Right cardiac atrium (tissue), 5 donors: ENCODE results near the gene TYW1. TPM values are rescaled to one million over a fixed set of nuclear protein-coding genes. Genes with fewer than 3 reads are reported as not detected.
A peak's percentile ranks its signal among the peaks of the same experiment; 100 is the strongest.
"Not testable (repeated sequence)": the region's sequence is repeated elsewhere in the genome, so short reads cannot be mapped to it uniquely, and the experiment has no call there.

Experiments used
- ATAC-seq, 2 donors: fragments of 200-7000 bp; cut with Tn5 transposase; one replicate each; pipeline versions ENCODE4 v1.8.0 to v1.9.1; 2020; ENCODE audit warnings: moderate library complexity in 2 of 2, mild to moderate bottlenecking in 1 of 2
- DNase-seq, 3 donors: peaks; one replicate each; pipeline ENCODE4 v3.0.0-alpha.2; 2020
- H3K27ac ChIP-seq: one replicate; pipeline ENCODE4 v1.5.1; 2013; ENCODE audit warnings: mild to moderate bottlenecking, low read length, control low read depth, moderate library complexity
- H3K27me3 ChIP-seq: one replicate; pipeline ENCODE4 v1.6.1; 2013; ENCODE audit not compliant: control insufficient read depth, insufficient read depth
- H3K4me1 ChIP-seq: one replicate; pipeline ENCODE4 v1.6.1; 2013; ENCODE audit warnings: low read length; ENCODE audit not compliant: control insufficient read depth, insufficient read depth
- H3K4me3 ChIP-seq: one replicate; pipeline ENCODE4 v1.5.1; 2013; ENCODE audit warnings: low read length, control low read depth
- H3K9me3 ChIP-seq: one replicate; pipeline ENCODE4 v1.6.1; 2013; ENCODE audit warnings: low read length; ENCODE audit not compliant: control insufficient read depth
- WGBS: extraction: QIAGEN DNeasy Blood & Tissue Kit; methylation state at CpG from one replicate; pipeline ENCODE4 v1.1.7; 2013; 5-methylcytosine and 5-hydroxymethylcytosine counted together
- intact Hi-C, 4 donors: fragments of 100-400 bp; cut with DNase I; formaldehyde crosslinking; loops; one replicate each; pipeline versions ENCODE4 v1.11.0 to v1.14.0; 2022 to 2023
- polyA plus RNA-seq: library from polyadenylated mRNA; stranded (reverse); fragments of 200-250 nt; gene quantifications from one replicate; pipeline ENCODE4 v1.2.3, GENCODE V29; 2013
- total RNA-seq, 4 donors: library from RNA; stranded (reverse); fragmentation: NEBNext Ultra II Directional; extraction: Animal tissue kit (Norgen Biotek cat#: 25700); gene quantifications; one replicate each; pipeline ENCODE4 v1.2.1, GENCODE V29; 2021
- donor health status: healthy with polysubstance abuse.
- donor health status: DM: no; HTN: yes; CAD: no.
- donor health status: DM: no; HTN: no; CAD: no.
- donor health status: DM: no; HTN: yes; CAD: no; lungs with severe emphysema.
- donor health status: DM: yes; HTN: yes; CAD: no.

Gene TYW1
- total and polyA plus RNA-seq, 5 donors, result 7.0 to 12.1 (median 11.7) TPM

DNA sequence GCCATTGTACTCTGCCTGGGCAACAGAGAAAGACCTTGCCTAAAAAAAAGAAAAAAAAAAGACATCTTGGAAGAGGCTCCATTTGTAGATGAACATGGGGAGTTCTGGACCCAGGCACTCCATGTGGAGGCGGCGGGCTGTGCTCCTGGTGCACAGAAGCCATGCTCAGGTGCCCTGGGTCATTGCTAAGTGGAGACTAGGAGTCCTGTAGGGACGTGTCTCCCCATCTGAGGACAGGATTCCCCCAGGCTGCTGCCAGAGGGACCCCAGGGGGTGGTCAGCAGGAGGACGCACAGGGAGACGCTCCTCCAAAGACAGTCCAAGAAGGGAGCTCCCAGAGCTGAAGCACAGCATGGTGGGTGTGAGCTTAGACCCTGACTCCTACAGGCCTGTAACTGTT is 35.5 kb upstream of the TYW1 start:
- 87% methylated on average over 5 of the region's 5 CpGs for WGBS
- H3K9me3 ChIP-seq, result no peaks in the 10 kb centered on the region
- H3K4me3 ChIP-seq, result no peak overlapping the region
- H3K27me3 ChIP-seq, result no peaks in the 10 kb centered on the region
- no peaks in the 10 kb centered on the region for H3K4me1 ChIP-seq
- DNase-seq (no peak), ATAC-seq (no peak)
- H3K27ac ChIP-seq, result no peak overlapping the region
- intact Hi-C loops, result no loop called here

DNA sequence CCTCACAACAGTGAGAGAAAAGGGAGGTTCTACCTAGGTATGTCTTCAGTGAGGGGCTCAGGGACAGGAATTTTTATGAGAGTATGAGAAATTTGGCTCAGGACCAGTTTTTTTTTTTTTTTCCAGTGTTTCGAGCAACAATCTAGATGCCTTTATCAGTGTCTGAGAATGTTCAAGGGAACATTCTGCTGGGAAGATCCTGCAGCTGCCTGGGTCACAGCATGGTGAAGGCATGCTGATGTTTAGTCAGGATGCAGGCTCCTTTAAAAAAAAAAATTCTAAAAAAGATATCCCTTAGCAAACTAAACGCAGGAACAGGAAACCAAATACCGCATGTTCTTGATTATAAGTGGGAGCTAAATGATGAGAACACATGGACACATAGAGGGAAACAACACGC is 32.2 kb upstream of the TYW1 start:
- WGBS, result 24% methylated on average over 4 of the region's 4 CpGs
- intact Hi-C loops, result no loop called here
- ATAC-seq, result peak in 1 of 2 donors; percentile 19

GRCh38 chr7:66967029-66967428 is 29.6 kb upstream of the TYW1 start:
- no peaks in the 10 kb centered on the region for H3K27me3 ChIP-seq
- intact Hi-C loops, result no loop called here

More for the DNA sequence above, 32.2 kb upstream of the TYW1 start:
- Histone ChIP-seq H3K27ac (no peak overlapping the region), H3K4me3 (no peak overlapping the region), H3K4me1 (no peaks in the 10 kb centered on the region), H3K27me3 (no peaks in the 10 kb centered on the region), H3K9me3 (no peaks in the 10 kb centered on the region)
- DNase-seq, result no peak

DNA sequence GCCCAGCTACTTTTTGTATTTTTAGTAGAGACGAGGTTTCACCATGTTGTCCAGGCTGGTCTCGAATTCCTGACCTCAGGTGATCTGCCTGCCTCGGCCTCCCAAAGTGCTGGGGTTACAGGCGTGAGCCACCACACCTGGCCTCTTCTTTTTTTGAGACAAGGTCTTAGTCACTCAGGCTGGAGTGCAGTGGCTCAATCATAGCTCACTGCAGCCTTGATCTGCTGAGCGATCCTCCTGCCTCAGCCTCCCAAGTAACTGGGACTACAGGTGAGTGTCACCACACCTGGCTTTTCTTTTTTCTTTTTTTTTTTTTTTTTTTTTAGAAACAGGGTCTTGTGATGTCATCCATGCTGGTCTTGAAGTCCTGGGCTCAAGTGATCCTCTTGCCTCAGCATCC is 27.6 kb upstream of the TYW1 start:
- H3K9me3 ChIP-seq, H3K27me3 ChIP-seq, intact Hi-C loops, H3K4me3 ChIP-seq, ATAC-seq, DNase-seq, H3K4me1 ChIP-seq, H3K27ac ChIP-seq: not testable (repeated sequence)
- 90% methylated on average over 5 of the region's 5 CpGs for WGBS

More at GRCh38 chr7:66967029-66967428, 29.6 kb upstream of the TYW1 start:
- Histone ChIP-seq H3K4me1 (no peaks in the 10 kb centered on the region), H3K9me3 (no peaks in the 10 kb centered on the region), H3K27ac (no peak overlapping the region), H3K4me3 (no peak overlapping the region)
- ATAC-seq (no peak), DNase-seq (no peak)
- 89% methylated on average over 6 of the region's 6 CpGs for WGBS

- ATAC-seq, result no peak
- H3K4me1 ChIP-seq, result no peaks in the 10 kb centered on the region
- H3K27ac ChIP-seq, result no peak overlapping the region
- no peaks in the 10 kb centered on the region for H3K27me3 ChIP-seq
- H3K9me3 ChIP-seq, result no peaks in the 10 kb centered on the region
- 73% methylated on average over 5 of the region's 5 CpGs for WGBS
- intact Hi-C loops, result no loop called here
- H3K4me3 ChIP-seq, result no peak overlapping the region
- no peak for DNase-seq
Observed at GRCh38 chr7:66970310-66970709, 26.3 kb upstream of the TYW1 start.

GRCh38 chr7:66974986-66975590 is 21.5 kb upstream of the TYW1 start:
- WGBS, result 73% methylated on average over 15 of the region's 15 CpGs
- no peaks in the 10 kb centered on the region for H3K4me1 ChIP-seq
- no peak overlapping the region for H3K4me3 ChIP-seq
- H3K27me3 ChIP-seq, result no peaks in the 10 kb centered on the region
- no peaks in the 10 kb centered on the region for H3K9me3 ChIP-seq
- intact Hi-C loops, result no loop called here
- ATAC-seq (no peak), DNase-seq (no peak)
- H3K27ac ChIP-seq, result no peak overlapping the region

DNA sequence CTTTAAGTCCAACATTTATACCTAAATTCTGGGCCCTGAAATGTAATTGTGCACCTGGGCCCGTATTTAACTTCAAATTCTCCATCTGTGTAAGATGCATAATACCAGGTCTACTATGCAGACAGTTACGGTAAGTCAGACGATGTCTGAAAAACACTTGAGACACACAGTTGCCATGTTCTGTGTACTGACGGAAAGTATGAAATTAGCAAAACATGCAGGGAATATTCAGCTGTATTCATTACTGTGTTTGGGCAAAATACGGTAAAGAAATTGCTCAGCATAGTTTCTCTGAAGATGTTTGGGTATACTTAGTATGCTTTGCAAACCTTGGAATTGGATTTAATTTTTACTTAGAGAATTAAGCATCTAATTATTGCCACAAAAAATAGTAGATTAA is 18.3 kb upstream of the TYW1 start:
- intact Hi-C loops, ATAC-seq, H3K27ac ChIP-seq, H3K4me1 ChIP-seq, H3K9me3 ChIP-seq, H3K4me3 ChIP-seq, DNase-seq, H3K27me3 ChIP-seq: not testable (repeated sequence)
- WGBS, result 90% methylated on average over 5 of the region's 5 CpGs

DNA sequence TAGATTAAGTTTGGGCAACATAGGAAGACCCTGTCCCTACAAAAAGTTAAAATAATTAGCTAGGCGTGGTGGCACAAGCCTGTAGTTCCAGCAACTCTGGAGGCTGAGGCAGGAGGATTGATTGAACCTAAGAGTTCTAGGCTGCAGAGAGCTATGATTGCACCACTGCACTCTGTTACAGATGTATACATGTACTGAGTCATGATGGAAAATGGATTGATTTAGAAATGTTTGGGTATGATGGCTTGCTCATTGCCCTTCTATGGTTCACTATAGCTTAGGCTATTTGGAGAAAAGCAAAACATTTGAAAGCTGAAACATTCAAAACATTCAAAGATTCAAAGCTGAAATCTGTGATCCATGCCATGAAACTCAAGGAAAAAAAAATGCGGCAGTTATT is 17.6 kb upstream of the TYW1 start:
- H3K9me3 ChIP-seq, DNase-seq, H3K27ac ChIP-seq, intact Hi-C loops, H3K4me3 ChIP-seq, H3K27me3 ChIP-seq, H3K4me1 ChIP-seq, ATAC-seq: not testable (repeated sequence)
- 92% methylated on average over 2 of the region's 2 CpGs for WGBS

DNA sequence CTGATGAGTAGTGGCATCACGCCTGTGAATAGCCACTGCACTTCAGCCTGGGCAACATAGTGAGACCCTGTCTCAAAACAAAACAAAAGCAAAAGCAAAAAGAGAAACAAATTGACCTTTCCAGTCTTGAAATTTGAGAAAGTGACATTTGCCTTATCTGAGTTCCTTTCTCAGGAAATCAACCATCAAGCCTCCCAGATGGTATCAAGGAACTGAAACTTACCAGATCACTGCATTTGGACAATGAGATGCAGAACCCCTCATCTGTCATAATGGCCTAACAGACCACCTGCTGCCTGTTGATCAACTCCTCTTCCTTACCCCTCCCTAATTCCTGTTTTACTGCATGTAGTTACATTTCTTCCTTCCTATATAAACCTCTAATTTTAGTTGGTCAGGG is 16.3 kb upstream of the TYW1 start:
- ATAC-seq, DNase-seq, H3K27me3 ChIP-seq, H3K4me3 ChIP-seq, H3K9me3 ChIP-seq, intact Hi-C loops, H3K27ac ChIP-seq, H3K4me1 ChIP-seq: not testable (repeated sequence)
- WGBS, result 93% methylated on average over 1 of the region's 1 CpG

DNA sequence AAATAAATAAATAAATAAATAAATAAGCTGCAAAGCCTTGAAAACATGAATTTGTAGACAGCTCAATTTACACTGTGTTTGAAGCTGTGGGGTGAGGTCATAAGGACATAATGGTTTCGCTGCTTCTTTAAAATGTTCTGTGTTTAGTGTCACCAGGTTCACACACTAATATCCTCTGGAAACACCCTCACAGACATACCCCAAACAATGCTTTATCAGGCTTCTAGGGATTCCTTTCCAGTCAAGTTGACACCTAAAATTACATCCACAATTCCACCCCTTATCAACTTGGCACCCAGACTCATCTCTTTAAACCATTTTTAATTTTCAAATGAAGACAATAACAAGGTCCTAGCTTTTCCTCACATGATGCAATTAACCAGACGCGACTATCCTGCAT is 7.1 kb upstream of the TYW1 start:
- H3K27me3 ChIP-seq, H3K27ac ChIP-seq, intact Hi-C loops, H3K4me1 ChIP-seq, ATAC-seq, H3K4me3 ChIP-seq, DNase-seq, H3K9me3 ChIP-seq: not testable (repeated sequence)
- 93% methylated on average over 2 of the region's 3 CpGs for WGBS

- H3K9me3 ChIP-seq, result not testable (repeated sequence)
- 45% methylated on average over 5 of the region's 5 CpGs for WGBS
Observed at GRCh38 chr7:66994051-66994450, 2.6 kb upstream of the TYW1 start.

DNA sequence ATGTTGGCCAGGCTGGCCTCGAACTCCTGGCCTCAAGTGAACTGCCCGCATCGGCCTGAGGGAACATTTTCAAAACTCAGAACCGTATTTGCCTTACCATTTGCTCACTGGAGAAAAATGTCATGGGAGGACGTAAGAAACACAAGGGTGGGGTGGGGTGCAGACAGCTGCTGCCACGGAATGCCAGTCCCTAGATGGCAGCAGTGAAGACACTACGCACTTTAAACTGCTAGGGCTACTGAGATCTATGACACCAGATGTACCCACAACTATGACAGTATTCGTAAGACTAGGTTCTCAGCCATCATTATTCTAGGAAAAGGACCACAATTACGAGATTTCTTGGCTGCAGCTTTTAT is 2.0 kb upstream of the TYW1 start:
- DNase-seq (peak; percentile 64 to 79 (median 75)), ATAC-seq (peak; percentile 82 to 83)
- H3K27me3 ChIP-seq, H3K9me3 ChIP-seq, intact Hi-C loops, H3K4me1 ChIP-seq: not testable (repeated sequence)
- Histone ChIP-seq H3K27ac (peak overlapping the region; percentile 88), H3K4me3 (peak overlapping the region; percentile 63)
- WGBS, result 2% methylated on average over 9 of the region's 9 CpGs

More at GRCh38 chr7:66994051-66994450, 2.6 kb upstream of the TYW1 start:
- H3K4me1 ChIP-seq, H3K27me3 ChIP-seq, intact Hi-C loops, DNase-seq, ATAC-seq: not testable (repeated sequence)
- Histone ChIP-seq H3K4me3 (peak overlapping the region; percentile 63), H3K27ac (peak overlapping the region; percentile 88)
